A673 (cell line): ENCODE data around the gene CHCHD3. TPM values are rescaled to one million over a fixed set of nuclear protein-coding genes. Genes with fewer than 3 reads are reported as not detected.
A peak's percentile ranks its signal among the peaks of the same experiment; 100 is the strongest.

Experiments used
- BruUV-seq: library from RNA; stranded (reverse); fragments of 400-500 nt; replicated peaks from 2 replicates; lab custom pipeline; 2021; lab: Mats Ljungman, UMichigan
- CTCF ChIA-PET: fragments of 300-600 bp; sonication (Branson Sonifier 250); formaldehyde crosslinking; loops from one replicate; lab custom pipeline; 2022; ENCODE audit warnings: antibody characterized with exemption; lab: Charles Lee
- POLR2A ChIA-PET: fragments of 300-600 bp; sonication (Branson Sonifier 250); formaldehyde crosslinking; loops from one replicate; lab custom pipeline; 2022; ENCODE audit warnings: antibody characterized with exemption; ENCODE audit not compliant: low non-redundant PET; lab: Charles Lee
- DNase-seq: peaks from one replicate; pipeline ENCODE4 v3.0.0-alpha.2; 2015; ENCODE audit warnings: low spot score
- H3K27ac ChIP-seq: fragments of 200-600 bp; sonication (generic); 2 replicates; pipeline ENCODE4 v1.5.1; 2016; ENCODE audit warnings: mixed run types, low read depth, mild to moderate bottlenecking, mixed read lengths, antibody characterized with exemption, low read length; ENCODE audit not compliant: poor library complexity, severe bottlenecking
- H3K27me3 ChIP-seq: fragments of 200-600 bp; sonication (generic); replicated peaks from 2 replicates; pipeline ENCODE4 v1.6.1; 2017; ENCODE audit warnings: mixed run types, low read depth, mild to moderate bottlenecking, mixed read lengths, antibody characterized with exemption, low read length; ENCODE audit not compliant: insufficient read depth, poor library complexity
- H3K36me3 ChIP-seq: fragments of 200-600 bp; sonication (generic); 2 replicates; pipeline ENCODE4 v1.6.1; 2016; ENCODE audit warnings: mixed run types, mild to moderate bottlenecking, mixed read lengths, antibody characterized with exemption, low read length; ENCODE audit not compliant: insufficient read depth, poor library complexity, severe bottlenecking
- H3K4me1 ChIP-seq: fragments of 200-600 bp; sonication (generic); 2 replicates; pipeline ENCODE4 v1.6.1; 2017; ENCODE audit warnings: mixed run types, mild to moderate bottlenecking, mixed read lengths, antibody characterized with exemption, low read length; ENCODE audit not compliant: insufficient read depth, poor library complexity, severe bottlenecking
- H3K4me3 ChIP-seq: fragments of 200-600 bp; sonication (generic); 2 replicates; pipeline ENCODE4 v1.5.1; 2016; ENCODE audit warnings: low read depth, mixed run types, mild to moderate bottlenecking, mixed read lengths, low read length; ENCODE audit not compliant: poor library complexity, severe bottlenecking
- H3K9me3 ChIP-seq: fragments of 200-600 bp; sonication (generic); 2 replicates; pipeline ENCODE4 v1.6.1; 2016; ENCODE audit warnings: mixed run types, low read depth, mild to moderate bottlenecking, mixed read lengths, antibody characterized with exemption, low read length; ENCODE audit not compliant: poor library complexity, severe bottlenecking
- CTCF ChIP-seq: fragments of 300-800, 200-600 bp; sonication (generic); conservative IDR thresholded peaks from 2 replicates; pipeline ENCODE4 v1.5.1; 2017; ENCODE audit warnings: low read depth, mild to moderate bottlenecking, antibody characterized with exemption, low read length, moderate library complexity, mixed read lengths
- EZH2 ChIP-seq: fragments of 200-600 bp; sonication (generic); IDR thresholded peaks from 2 replicates; pipeline ENCODE4 v1.6.1; 2017; ENCODE audit warnings: borderline replicate concordance, low read depth, mild to moderate bottlenecking, mixed read lengths, antibody characterized with exemption, low read length; ENCODE audit not compliant: poor library complexity, severe bottlenecking
- intact Hi-C: fragments of 100-400 bp; cut with micrococcal nuclease; formaldehyde crosslinking; loops from one replicate; pipeline ENCODE4 v1.10.0; 2022; ENCODE audit not compliant: unreplicated experiment
- total RNA-seq: library from RNA; stranded (reverse); gene quantifications from 2 replicates; pipeline ENCODE4 v1.2.3, GENCODE V29; 2021

CHCHD3 gene
- total RNA-seq, 1 experiment from 2014 or later = 128 TPM

- no TSS peak for BruUV-seq
- peak; percentile 9 for DNase-seq
- CTCF ChIA-PET = no interaction called here
- no peak overlapping the region for H3K4me3 ChIP-seq
- POLR2A ChIA-PET = no interaction called here
- H3K4me1 ChIP-seq = no peaks in the 10 kb centered on the region
- no peak overlapping the region for H3K27ac ChIP-seq
- peaks cover 12% of the 10 kb centered on the region for H3K27me3 ChIP-seq
- no peaks in the 10 kb centered on the region for H3K36me3 ChIP-seq
- intact Hi-C loops = no loop called here
- no peak for TF ChIP-seq EZH2
- TF ChIP-seq CTCF = no peak
- peaks cover 6% of the 10 kb centered on the region for H3K9me3 ChIP-seq
Measured at GRCh38 chr7:133109816-133110215, 27.9 kb upstream of the CHCHD3 start.

- DNase-seq = no peak
- BruUV-seq = no TSS peak
- H3K36me3 ChIP-seq = no peaks in the 10 kb centered on the region
- intact Hi-C loops = no loop called here
- ChIA-PET CTCF (no interaction called here), POLR2A (no interaction called here)
- no peak for TF ChIP-seq EZH2
- no peak for TF ChIP-seq CTCF
- no peak overlapping the region for H3K4me3 ChIP-seq
- peaks cover 16% of the 10 kb centered on the region for H3K27me3 ChIP-seq
- no peaks in the 10 kb centered on the region for H3K4me1 ChIP-seq
- H3K27ac ChIP-seq = no peak overlapping the region
- H3K9me3 ChIP-seq = peaks cover 6% of the 10 kb centered on the region
Measured at GRCh38 chr7:133108023-133108422, 26.1 kb upstream of the CHCHD3 start.

- Histone ChIP-seq H3K27ac (no peak overlapping the region), H3K4me3 (no peak overlapping the region), H3K27me3 (peaks cover 14% of the 10 kb centered on the region), H3K36me3 (no peaks in the 10 kb centered on the region), H3K4me1 (no peaks in the 10 kb centered on the region), H3K9me3 (no peaks in the 10 kb centered on the region)
- intact Hi-C loops = no loop called here
- TF ChIP-seq CTCF = no peak
- no peak for TF ChIP-seq EZH2
- no TSS peak for BruUV-seq
- ChIA-PET POLR2A (no interaction called here), CTCF (no interaction called here)
- DNase-seq = no peak
Measured at GRCh38 chr7:133102276-133103060, 20.6 kb upstream of the CHCHD3 start.
